Tongue (tissue), 2 donors: ENCODE measurements around the gene CBX1. TPM values are rescaled to one million over a fixed set of nuclear protein-coding genes. Genes with fewer than 3 reads are reported as not detected.
"Not testable (repeated sequence)": the region's sequence is repeated elsewhere in the genome, so short reads cannot be mapped to it uniquely, and the experiment has no call there.

ENCODE experiments used
- DNase-seq: peaks from one replicate; pipeline ENCODE4 v3.0.0-alpha.2; 2015
- total RNA-seq: library from RNA; depleted of rRNA; stranded (reverse); fragments of >200 nt; gene quantifications from one replicate; pipeline ENCODE4 v1.2.3, GENCODE V29; 2014

CBX1 gene
- total RNA-seq, 1 donor from 2014 or later, result 61.0 TPM

DNA sequence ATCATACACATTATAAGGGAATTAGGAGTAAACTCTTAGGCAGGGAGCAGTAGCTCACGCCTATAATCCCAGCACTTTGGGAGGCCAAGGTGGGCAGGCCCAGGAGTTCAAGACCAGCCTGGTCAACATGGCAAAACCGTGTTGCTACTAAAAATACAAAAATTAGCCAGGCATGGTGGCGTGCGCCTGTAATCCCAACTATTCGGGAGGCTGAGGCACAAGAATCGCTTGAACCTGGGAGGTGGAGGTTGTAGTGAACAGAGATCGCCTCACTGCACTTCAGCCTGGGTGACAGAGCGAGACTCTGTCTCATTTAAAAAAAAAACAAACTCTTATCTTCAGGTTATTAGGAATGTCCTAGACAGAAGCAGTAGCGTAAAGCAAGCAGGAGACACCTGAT is 28.5 kb downstream of the CBX1 start:
- DNase-seq, result not testable (repeated sequence)

DNA sequence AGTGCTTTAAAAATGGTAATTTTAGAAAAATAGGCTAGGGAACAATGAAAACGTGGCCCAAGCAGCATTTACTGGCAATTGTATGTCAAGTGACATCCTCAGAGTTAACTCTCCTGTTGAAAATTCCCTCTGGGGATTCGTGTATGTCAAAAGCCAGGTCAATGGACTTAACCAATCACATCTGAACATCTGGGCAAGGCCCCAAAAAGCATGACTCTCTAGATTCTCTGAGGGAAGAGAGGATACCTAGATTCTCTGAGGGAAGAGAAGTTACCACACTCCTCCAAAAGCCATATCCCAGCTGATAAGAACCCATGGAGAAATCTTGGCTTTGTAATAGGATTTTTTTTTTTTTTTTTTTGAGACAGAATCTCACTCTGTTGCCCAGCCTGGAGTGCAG is 29.6 kb downstream of the CBX1 start:
- no peak for DNase-seq

DNA sequence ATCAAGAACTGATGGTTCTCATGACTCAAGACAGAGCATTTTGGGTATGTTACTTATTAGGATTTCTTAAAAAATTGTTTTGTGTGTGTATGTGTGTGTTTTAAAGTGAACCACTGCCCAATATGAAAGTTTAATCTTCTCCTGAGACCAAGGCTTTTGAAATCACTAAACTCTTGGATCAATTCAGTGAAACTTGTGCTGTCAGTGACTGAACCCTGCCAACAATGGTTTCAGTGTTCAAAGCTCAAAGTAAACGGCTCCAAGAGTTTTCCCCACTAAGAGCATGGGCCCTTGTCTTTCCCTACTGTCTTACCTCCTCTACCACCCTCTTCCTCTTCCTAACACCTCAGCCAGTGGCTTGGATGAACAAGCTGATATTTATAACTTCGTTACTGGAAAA is 31.1 kb downstream of the CBX1 start:
- DNase-seq, result no peak

DNA sequence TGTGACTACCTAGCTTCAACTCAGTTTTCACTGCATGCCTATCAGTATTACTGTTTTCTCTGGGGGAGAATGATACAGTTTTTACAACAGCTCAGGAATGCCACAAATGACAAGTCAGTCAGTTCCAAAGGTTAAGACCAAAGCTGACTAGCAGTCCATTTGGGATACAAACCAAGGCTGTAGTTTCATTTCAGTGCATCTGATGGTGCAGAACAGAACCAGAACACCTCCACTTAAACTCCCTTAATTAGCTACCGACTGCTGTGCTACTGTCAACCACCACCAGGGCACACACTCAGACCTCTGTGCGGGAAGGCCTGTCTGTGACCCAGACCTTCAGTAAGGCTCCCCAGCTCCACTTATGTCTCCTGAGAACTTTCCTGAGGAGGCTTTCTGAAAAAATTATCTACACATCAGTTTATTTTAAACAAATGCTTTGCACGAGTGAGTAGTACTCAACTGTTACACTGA is 32.8 kb downstream of the CBX1 start:
- no peak for DNase-seq

DNA sequence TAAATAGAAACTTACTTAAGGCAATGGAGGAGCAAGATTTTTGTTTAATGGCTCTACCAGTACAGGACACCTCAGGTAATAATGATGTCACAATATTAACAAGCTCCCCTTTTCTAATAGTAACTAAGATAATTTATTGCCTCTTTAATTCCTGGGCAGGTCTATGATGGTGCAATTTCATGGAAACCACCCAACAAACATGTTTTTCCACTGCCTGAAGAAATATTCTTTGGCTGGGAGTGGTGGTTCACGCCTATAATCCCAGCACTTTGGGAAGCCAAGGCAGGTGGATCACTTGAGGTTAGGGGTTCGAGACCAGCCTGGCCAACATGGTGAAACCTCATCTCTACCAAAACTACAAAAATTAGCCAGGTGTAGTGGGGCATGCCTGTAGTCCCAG is 33.5 kb downstream of the CBX1 start:
- DNase-seq, result not testable (repeated sequence)

DNA sequence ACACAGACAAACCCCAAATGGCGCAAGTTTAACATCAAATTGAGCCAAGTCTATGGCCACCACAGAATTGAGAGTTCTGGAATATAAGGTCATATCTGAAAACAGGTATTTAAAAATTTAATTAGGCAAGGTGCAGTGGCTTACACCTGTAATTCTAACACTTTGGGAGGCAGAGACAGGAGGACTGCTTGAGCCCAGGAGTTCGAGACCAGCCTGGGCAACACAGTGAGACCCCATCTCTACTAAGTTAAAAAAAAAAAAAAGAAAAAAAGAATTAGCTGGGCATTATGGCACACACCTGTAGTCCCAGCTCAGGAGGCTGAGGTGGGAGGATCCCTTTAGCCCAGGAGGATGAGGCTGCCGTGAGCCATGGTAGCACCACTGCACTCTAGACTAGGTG is 34.0 kb downstream of the CBX1 start:
- DNase-seq, result no peak

DNA sequence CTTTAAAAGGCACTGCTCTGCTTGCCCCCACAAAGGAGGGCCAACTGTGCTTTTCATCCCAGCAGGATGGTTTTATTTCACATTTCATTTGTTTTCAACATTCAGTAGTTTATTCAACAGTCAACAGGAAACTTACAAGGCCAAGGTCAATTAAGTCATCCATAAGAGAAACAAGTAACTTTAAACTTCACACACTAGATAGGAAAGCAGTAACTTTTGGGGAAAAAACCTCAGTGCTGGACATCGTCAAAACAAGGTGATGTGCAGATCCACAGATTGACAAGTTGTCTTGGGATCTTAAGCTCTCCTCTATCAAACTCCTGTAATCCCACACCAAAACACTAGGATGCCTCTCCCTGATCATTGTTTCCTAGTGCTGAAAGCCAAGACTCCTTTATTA is 34.6 kb downstream of the CBX1 start:
- DNase-seq, result no peak

DNA sequence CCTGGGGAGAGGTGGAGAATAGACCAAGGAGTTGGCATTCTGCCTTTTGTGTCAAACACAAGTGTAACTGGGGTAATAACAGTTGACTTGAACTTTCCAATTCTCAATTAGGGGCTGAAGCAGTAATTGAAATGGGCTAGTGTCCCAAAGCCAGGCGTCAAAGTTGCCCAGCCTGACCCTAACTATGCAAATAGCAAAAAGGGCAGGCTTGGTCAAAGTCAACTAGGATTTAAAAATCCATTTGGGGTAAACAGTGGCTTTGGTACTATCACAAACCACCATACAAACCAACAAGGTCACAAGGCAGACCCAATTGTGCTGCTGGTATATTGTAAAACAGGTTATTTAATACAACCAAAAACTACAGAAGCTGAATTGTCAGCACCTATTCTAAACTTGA is 35.1 kb downstream of the CBX1 start:
- DNase-seq, result no peak

DNA sequence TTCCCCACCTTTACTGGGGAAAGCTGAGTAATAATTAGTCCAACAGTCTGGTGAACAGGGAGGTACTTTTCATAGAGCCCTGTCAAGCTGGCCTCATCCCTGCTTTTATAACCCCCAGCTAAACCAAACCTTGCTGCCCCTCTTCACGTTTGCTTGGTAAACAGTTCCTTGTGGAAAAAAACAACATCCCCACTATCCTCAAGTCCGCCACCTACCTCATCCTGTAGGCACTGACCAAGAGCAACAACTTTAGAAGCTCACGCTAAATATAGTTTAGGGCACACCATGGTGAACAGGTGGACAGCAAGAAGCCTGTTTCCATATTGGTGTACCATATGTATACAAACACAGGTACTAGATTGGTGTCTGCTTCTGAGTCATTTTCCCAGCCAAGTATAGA is 36.6 kb downstream of the CBX1 start:
- DNase-seq, result peak; percentile 30

DNA sequence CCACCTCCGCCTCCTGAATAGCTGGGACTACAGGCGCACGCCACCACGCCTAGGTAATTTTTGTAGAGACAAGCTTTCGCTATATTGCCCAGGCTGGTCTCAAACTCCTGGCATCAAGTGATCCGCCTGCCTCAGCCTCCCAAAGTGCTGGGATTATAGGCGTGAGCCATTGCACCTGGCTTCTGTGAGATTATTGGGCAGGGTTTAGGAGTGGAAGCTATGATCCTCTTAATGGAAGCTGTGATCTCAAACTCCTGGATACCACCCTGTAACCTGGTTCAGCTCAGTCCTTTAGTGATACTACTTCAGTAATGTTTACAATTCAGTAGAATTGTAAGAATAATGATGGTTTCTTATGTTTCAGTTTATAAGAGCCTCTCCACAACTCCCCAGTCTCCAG is 39.0 kb downstream of the CBX1 start:
- no peak for DNase-seq

DNA sequence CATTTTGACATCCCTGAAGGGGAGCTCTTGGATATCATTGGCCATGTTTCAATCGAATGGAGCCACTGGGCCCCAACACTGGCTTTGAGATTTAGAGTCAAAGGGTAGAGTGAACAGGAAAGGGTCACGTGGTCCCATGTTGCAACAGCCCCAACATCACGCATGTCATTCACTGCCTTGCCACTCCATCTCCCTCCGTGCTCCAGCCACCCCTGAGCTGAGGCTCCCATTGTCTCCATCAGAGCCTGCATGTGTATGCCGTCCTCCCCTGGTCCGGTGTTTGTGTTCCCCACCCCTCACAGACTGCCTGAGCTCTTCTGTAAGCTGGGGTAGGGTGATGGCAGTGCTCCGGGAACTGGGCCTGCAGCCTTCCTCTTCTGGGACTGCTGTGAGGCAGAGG is 41.0 kb downstream of the CBX1 start:
- DNase-seq, result no peak

DNA sequence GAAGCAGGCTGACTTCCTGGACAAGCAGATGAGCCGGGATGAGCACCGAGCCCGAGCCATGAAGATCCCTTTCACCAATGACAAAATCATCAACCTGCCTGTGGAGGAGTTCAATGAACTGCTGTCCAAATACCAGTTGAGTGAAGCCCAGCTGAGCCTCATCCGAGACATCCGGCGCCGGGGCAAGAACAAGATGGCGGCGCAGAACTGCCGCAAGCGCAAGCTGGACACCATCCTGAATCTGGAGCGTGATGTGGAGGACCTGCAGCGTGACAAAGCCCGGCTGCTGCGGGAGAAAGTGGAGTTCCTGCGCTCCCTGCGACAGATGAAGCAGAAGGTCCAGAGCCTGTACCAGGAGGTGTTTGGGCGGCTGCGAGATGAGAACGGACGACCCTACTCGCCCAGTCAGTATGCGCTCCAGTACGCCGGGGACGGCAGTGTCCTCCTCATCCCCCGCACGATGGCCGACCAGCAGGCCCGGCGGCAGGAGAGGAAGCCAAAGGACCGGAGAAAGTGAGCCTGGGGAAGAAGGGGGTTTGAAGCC is 42.1 kb downstream of the CBX1 start:
- DNase-seq, result no peak

DNA sequence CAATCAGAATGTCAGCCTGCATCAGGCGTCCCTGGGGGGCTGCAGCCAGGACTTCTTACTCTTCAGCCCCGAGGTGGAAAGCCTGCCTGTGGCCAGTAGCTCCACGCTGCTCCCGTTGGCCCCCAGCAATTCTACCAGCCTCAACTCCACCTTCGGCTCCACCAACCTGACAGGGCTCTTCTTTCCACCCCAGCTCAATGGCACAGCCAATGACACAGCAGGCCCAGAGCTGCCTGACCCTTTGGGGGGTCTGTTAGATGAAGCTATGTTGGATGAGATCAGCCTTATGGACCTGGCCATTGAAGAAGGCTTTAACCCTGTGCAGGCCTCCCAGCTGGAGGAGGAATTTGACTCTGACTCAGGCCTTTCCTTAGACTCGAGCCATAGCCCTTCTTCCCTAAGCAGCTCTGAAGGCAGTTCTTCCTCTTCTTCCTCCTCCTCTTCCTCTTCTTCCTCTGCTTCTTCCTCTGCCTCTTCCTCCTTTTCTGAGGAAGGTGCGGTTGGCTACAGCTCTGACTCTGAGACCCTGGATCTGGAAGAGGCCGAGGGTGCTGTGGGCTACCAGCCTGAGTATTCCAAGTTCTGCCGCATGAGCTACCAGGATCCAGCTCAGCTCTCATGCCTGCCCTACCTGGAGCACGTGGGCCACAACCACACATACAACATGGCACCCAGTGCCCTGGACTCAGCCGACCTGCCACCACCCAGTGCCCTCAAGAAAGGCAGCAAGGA is 42.7 kb downstream of the CBX1 start:
- no peak for DNase-seq

DNA sequence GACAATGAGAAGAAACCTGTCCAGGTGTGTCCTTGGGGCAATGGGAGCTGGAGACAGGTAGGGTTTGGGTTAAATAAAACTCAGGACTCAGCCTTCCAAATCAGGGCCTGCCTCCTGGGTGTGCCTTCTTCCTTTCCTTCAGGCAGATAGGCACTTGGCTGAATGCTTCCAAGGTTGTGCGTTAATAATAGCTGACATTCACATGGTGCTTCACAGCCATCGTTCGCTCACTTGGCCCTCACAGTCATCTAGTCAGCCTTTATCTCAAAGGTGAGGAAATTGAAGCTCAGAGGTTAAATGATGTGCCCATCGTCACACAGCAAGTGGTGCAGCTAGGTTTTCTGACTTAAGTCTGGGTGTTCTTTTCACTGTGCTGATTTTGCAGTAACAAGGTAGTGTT is 43.7 kb downstream of the CBX1 start:
- DNase-seq, result no peak

DNA sequence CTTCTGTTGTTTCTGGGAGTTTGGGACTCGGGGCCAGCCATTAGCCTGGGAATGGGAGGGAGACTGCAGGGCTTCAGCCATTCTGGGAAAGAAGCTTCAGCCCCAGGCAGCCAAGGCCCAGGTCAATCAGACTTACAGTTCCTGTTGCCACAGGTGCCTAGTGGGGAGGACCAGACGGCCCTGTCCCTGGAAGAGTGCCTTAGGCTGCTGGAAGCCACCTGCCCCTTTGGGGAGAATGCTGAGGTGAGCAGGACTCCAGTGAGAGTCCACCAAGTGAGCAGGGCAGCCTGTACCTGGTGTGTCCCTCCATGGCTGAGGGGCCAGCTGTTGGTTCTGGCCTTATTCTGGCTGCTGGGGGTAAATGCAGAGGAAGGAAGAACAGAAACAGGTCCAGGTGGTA is 44.4 kb downstream of the CBX1 start:
- no peak for DNase-seq

DNA sequence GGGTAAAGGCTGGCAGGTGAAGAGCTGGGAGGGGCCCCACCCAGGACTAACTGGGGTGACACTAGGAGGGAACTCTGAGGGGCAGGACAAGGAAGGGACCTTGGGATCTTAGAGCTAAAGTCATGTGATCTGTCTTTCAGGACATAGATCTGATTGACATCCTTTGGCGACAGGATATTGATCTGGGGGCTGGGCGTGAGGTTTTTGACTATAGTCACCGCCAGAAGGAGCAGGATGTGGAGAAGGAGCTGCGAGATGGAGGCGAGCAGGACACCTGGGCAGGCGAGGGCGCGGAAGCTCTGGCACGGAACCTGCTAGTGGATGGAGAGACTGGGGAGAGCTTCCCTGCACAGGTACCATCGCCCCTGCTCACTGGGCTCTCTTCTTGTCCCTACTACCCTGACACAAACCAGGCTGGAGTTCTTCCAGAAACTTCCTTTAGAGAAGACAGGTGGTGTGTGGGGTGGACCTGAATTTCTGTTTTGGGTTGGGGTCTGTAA is 45.0 kb downstream of the CBX1 start:
- no peak for DNase-seq

DNA sequence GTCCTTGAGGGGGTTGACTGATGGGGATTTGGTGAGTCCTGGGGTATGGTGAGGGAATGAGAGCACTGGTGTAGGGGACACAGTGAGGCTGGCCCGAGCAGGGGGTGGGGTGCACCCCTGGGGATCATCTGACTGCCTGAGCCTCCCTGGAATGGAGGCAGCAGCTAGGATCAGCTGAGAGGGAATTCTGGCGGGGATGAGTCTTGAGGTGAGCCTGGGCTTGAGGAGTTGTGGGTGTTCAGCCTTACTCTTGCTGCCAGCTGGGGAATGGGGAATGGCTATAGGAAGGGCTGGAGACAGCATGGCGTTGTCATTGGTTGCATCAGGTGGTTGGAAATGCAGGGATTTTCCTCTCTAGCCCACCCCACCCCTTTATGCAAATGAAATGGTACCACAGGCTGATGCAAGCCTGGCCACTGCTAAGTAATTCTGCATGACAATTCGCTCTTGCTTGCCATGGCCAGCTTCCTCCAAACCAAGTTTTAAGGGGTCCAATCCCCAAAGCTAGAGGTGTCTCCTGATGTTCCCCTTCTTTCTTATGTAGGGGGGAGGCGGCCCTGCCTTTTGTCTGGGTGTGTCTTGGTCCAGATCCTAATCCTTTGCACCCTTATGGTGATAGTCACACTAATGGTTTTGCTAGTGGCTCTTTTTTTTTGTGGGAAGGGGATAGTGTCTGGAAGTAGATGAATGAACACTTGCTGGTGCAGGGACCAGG is 45.6 kb downstream of the CBX1 start:
- no peak for DNase-seq

DNA sequence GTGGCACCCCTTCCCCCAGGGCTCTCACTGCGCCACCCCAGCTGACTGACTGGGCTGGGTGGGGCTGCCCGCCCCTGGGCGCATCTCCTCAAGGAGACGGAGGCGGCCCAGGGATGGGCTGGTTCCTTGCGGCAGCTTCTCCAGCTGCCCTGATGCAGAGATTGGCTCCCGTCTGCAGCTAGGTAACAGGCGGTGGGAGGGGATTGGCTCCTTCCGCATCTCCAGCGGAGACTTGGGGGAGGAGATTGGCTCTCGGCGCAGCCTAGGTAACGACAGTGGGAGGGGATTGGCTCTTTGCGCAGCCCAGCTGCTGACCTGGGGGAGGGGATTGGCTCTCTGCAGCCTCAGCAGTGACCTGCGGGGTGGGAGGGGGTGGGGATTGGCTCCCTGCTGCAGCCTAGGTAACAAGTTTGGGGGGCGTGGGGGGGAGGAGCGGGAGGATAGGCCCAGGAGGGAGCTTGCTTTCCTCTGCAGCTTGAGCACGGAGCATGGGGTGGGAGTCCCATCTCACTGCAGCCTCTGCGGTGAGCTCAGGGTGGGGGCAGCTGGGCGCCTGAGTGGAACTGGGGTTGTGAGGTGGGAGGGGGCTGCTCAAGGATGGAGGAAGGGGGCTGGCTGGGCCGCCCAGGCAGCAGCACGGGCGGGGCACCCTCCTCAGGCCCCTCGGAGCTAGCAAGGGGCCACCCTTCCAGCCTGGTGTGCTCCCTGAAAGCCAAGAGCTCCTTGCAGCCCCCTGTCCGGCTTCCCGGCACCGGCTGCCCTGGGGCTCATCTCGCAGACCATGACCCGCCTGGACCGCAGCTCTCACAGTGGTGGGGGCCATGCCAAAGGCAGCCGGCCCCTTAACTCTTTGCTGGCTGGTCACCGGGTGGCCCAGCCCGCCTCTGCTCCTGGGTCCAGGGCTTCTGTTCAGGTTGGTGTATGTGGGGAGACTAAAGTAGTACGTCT is 46.8 kb downstream of the CBX1 start:
- peak; percentile 90 for DNase-seq

DNA sequence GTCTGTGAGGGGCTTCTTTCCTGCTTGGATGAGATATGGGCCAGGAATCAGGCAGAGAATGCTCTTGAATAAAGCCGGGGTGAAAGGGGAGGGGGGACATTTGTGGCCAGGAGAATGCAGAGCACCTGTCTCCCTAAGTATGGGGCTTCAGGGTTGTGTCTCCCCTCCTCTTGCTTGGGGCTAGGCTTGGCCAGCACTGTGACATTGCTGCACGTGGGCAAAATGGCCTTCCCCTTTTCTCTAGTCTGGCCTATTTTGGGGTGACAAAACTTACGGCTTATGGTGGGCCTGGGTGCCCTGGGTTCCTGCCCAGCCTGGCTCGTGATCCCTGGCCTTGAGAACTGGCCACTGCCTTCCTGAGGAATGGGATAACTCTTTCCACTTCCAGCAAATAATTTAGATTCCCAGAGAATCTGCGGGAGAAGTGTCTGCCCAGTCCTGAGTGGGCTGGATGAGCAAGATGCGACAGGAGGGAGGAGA is 47.5 kb downstream of the CBX1 start:
- no peak for DNase-seq

DNA sequence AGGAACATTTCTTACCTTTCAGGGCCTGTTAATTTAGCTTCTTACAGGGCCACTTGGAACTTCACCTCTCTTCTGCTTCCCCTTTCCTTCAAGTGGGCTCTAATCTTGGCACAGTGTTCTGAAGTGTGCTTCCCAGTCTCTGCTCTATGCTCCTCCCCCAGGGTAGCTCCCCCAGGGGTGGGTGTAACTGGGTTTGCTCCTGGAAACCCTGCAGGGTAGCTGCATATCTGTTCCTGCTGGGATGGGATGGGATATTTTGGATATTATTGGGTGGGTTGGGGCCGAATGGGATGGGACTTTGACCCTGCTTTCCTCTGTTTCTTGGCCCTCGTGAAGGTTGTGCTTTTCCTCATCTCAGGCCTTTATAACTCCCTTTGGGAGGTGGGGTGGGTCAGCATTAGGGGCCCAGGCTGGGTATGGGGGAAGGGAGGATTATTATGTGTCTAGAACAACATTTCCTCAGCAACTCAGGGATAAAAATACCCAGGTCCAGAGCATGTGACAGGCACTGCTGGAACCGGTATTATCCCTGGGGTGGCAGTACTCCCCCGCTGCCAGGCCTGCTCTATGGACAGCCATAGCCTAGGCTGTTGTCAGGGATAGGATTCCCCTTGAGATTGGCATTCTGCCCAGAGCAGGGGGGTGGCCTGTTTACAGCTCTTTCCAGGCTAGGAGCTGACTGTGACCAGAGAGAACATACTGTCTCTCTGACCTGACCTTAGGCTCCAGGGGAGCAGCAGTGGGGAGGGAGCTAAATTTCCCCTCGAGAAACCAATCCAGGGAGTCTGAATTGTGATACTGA is 48.1 kb downstream of the CBX1 start:
- peak; percentile 87 for DNase-seq
